ENCODE results near the gene MINDY4. TPM values are rescaled to one million over a fixed set of nuclear protein-coding genes. Genes with fewer than 3 reads are reported as not detected.

MINDY4 gene
- total RNA-seq, 3 donors from 2014 or later: 4.0 to 9.1 (median 4.7) TPM

- Histone ChIP-seq H3K36me3 (ENCODE audit: low read depth) (no peaks in the 10 kb centered on the region), H3K4me1 (ENCODE audit: low read depth) (peaks cover 12% of the 10 kb centered on the region), H3K4me3 (no peak overlapping the region), H3K9me3 (no peaks in the 10 kb centered on the region)
- intact Hi-C loops (cut with DNase I, micrococcal nuclease): no loop called here
- DNase-seq (peak in 1 of 3 donors; percentile 55), ATAC-seq (peak; percentile 52)
- TF ChIP-seq, protein P1, sequence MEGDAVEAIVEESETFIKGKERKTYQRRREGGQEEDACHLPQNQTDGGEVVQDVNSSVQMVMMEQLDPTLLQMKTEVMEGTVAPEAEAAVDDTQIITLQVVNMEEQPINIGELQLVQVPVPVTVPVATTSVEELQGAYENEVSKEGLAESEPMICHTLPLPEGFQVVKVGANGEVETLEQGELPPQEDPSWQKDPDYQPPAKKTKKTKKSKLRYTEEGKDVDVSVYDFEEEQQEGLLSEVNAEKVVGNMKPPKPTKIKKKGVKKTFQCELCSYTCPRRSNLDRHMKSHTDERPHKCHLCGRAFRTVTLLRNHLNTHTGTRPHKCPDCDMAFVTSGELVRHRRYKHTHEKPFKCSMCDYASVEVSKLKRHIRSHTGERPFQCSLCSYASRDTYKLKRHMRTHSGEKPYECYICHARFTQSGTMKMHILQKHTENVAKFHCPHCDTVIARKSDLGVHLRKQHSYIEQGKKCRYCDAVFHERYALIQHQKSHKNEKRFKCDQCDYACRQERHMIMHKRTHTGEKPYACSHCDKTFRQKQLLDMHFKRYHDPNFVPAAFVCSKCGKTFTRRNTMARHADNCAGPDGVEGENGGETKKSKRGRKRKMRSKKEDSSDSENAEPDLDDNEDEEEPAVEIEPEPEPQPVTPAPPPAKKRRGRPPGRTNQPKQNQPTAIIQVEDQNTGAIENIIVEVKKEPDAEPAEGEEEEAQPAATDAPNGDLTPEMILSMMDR (IDR thresholded peaks at IDR 0.05): no peak
These were observed 134.8 kb downstream of the MINDY4 start for GRCh38 chr7:30906014-30906413.

- DNase-seq (no peak), ATAC-seq (no peak)
- Histone ChIP-seq H3K9me3 (no peaks in the 10 kb centered on the region), H3K4me1 (ENCODE audit: low read depth) (peaks cover 15% of the 10 kb centered on the region), H3K36me3 (ENCODE audit: low read depth) (no peaks in the 10 kb centered on the region), H3K4me3 (no peak overlapping the region)
- TF ChIP-seq, protein P1 (IDR thresholded peaks at IDR 0.05): no peak
- intact Hi-C loops (cut with DNase I, micrococcal nuclease): no loop called here
These were observed 135.5 kb downstream of the MINDY4 start for GRCh38 chr7:30906515-30907240.

- DNase-seq (no peak), ATAC-seq (no peak)
- H3K36me3 ChIP-seq (ENCODE audit: low read depth): no peaks in the 10 kb centered on the region
- H3K4me1 ChIP-seq (ENCODE audit: low read depth): peaks cover 15% of the 10 kb centered on the region
- intact Hi-C loops (cut with DNase I, micrococcal nuclease): no loop called here
- TF ChIP-seq, protein P1 (IDR thresholded peaks at IDR 0.05): no peak
- no peaks in the 10 kb centered on the region for H3K9me3 ChIP-seq
- no peak overlapping the region for H3K4me3 ChIP-seq
These were observed 136.5 kb downstream of the MINDY4 start for GRCh38 chr7:30907527-30908267.

DNA sequence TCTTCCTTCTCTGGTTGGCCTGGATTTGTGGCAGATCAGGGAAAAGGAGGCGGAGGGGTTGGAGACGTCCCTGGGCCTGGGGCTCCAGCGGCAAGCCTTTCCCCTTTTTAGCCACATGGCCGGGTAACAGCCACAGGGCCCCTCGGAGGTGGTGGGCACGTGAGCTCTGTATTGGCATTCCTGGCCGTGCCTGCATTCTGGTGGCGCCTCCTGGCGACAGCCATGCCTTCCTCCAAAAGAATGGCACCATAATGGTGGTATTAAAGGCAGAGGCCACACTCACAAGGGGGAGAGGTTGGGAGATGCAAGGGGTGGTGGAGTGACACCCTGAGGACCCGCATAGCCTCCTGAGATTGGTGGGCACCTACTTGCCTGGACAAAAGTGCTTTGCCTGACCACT is 137.5 kb downstream of the MINDY4 start:
- no peak for ATAC-seq
- Histone ChIP-seq H3K36me3 (ENCODE audit: low read depth) (no peaks in the 10 kb centered on the region), H3K4me3 (no peak overlapping the region), H3K9me3 (no peaks in the 10 kb centered on the region), H3K4me1 (ENCODE audit: low read depth) (peaks cover 15% of the 10 kb centered on the region)
- intact Hi-C loops (cut with DNase I, micrococcal nuclease): no loop called here
- TF ChIP-seq, protein P1 (IDR thresholded peaks at IDR 0.05): no peak
- no peak for DNase-seq

DNA sequence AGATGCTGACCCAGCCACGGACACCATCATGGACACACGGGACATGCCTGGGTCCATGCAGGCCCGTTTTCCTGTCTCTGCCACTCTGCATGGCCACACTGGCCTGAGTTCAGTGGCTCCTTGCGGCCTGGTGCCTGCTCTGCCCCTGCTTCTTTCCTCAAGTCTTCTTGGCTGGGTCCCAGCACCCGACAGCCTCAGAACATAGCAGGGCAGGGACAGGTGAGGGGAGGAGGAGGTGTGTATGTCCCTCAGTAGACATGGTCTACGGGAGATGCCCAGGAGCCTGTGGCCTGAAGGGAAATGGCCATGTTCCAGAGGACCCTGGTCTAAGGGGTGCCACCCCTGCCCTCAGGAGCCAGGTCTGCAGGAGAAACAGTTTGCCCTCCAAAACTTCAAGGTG is 138.2 kb downstream of the MINDY4 start:
- TF ChIP-seq, protein P1 (IDR thresholded peaks at IDR 0.05): no peak
- H3K4me3 ChIP-seq: no peak overlapping the region
- H3K4me1 ChIP-seq (ENCODE audit: low read depth): peaks cover 20% of the 10 kb centered on the region
- ATAC-seq: no peak
- intact Hi-C loops (cut with DNase I, micrococcal nuclease): no loop called here
- no peaks in the 10 kb centered on the region for H3K9me3 ChIP-seq
- no peak for DNase-seq
- no peaks in the 10 kb centered on the region for H3K36me3 ChIP-seq (ENCODE audit: low read depth)
